HepG2 (cell line): ENCODE data around the gene COLEC12.

Experiments
- BHLHE40 ChIP-seq: IDR thresholded peaks from 2 replicates; pipeline ENCODE4 v1.6.1; 2011; ENCODE audit warnings: low read length, improper control_type of control experiment
- ZNF20 ChIP-seq: sonication (generic); formaldehyde crosslinking; IDR thresholded peaks from 2 replicates; pipeline ENCODE4 v1.4.0; 2020; ENCODE audit warnings: mild to moderate bottlenecking, moderate library complexity, missing genetic modification reagents
- TF ChIP-seq, protein P1 (sequence below): IDR thresholded peaks from 2 replicates; pipeline ENCODE4 v1.6.1; 2012; ENCODE audit warnings: inconsistent platforms
- TF ChIP-seq, protein P2 (sequence below), 2 experiments: sonication (generic) in 1 of 2; formaldehyde crosslinking in 1 of 2; IDR thresholded peaks; 2 replicates each; pipeline versions ENCODE4 v1.5.1 to v1.6.1; 2011 to 2020; ENCODE audit warnings: borderline replicate concordance in 1 of 2, low read depth in 1 of 2, low read length in 1 of 2, mild to moderate bottlenecking in 1 of 2, missing genetic modification reagents in 1 of 2, moderate library complexity in 1 of 2
- TF ChIP-seq, protein P3 (sequence below): sonication (generic); formaldehyde crosslinking; IDR thresholded peaks from 2 replicates; pipeline ENCODE4 v1.5.0; 2020; ENCODE audit warnings: mild to moderate bottlenecking, missing genetic modification reagents, moderate library complexity

DNA sequence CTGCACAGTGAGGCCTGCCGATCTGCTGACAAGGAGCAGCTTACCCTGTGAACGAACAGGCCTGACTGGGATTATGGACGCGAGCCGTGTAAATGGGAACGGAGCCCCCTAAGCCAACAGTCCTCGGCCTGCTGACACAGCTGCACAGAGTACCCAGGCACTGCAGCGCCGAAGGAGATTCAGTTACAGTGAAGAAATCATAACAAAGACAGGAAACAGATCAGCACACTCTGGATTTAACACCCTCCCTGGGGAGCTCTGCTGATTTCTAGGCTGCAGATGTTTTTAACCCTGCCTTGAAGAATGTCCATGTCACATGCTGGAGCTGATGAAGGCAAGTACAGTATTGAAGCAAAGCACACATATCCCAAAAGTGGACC is 43.4 kb downstream of the COLEC12 start:
- TF ChIP-seq, protein P1, sequence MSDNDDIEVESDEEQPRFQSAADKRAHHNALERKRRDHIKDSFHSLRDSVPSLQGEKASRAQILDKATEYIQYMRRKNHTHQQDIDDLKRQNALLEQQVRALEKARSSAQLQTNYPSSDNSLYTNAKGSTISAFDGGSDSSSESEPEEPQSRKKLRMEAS = no peak
- TF ChIP-seq, protein P2, sequence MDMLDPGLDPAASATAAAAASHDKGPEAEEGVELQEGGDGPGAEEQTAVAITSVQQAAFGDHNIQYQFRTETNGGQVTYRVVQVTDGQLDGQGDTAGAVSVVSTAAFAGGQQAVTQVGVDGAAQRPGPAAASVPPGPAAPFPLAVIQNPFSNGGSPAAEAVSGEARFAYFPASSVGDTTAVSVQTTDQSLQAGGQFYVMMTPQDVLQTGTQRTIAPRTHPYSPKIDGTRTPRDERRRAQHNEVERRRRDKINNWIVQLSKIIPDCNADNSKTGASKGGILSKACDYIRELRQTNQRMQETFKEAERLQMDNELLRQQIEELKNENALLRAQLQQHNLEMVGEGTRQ (IDR thresholded peaks at IDR 0.05; ENCODE audit: low read depth, low read length) = no peak
- TF ChIP-seq, protein P2 (CRISPR knock-in tag; IDR thresholded peaks at IDR 0.05; ENCODE audit: borderline replicate concordance) = no peak
- no peak for TF ChIP-seq ZNF20 (CRISPR knock-in tag)
- TF ChIP-seq, protein P3, sequence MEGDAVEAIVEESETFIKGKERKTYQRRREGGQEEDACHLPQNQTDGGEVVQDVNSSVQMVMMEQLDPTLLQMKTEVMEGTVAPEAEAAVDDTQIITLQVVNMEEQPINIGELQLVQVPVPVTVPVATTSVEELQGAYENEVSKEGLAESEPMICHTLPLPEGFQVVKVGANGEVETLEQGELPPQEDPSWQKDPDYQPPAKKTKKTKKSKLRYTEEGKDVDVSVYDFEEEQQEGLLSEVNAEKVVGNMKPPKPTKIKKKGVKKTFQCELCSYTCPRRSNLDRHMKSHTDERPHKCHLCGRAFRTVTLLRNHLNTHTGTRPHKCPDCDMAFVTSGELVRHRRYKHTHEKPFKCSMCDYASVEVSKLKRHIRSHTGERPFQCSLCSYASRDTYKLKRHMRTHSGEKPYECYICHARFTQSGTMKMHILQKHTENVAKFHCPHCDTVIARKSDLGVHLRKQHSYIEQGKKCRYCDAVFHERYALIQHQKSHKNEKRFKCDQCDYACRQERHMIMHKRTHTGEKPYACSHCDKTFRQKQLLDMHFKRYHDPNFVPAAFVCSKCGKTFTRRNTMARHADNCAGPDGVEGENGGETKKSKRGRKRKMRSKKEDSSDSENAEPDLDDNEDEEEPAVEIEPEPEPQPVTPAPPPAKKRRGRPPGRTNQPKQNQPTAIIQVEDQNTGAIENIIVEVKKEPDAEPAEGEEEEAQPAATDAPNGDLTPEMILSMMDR = no peak
- no peak for TF ChIP-seq BHLHE40
